Measurements from ENCODE around the gene FUOM. TPM values are rescaled to one million over a fixed set of nuclear protein-coding genes. Genes with fewer than 3 reads are reported as not detected.

The FUOM gene
- total and polyA plus RNA-seq, 2 donors (not counting 3 experiments of a cell fraction or from before 2014, with no cell fraction given) = 17.4 to 33.9 TPM

DNA sequence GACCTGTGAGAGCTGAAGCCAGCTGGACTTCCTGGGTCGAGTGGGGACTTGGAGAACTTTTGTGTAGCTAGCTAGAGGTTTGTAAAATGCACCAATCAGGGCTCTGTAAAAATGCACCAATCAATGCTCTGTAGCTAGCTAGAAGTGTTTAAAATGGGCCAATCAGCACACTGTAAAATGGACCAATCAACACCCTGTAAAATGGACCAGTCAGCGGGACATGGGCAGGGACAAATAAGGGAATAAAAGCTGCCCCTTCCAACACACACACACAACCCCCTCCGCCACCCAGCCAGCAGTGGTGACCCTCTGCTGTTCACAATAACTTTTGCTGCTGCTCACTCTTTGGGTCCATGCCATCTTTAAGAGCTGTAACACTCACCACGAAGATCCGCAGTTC, 42.0 kb downstream of the FUOM start:
- no peak for TF ChIP-seq EZH2 (IDR thresholded peaks at IDR 0.05; ENCODE audit: borderline replicate concordance, low read depth, low read length, severe bottlenecking)
- TF ChIP-seq POLR2A (IDR thresholded peaks at IDR 0.05; ENCODE audit: low read depth, low read length) = no peak
- TF ChIP-seq MAX (IDR thresholded peaks at IDR 0.05; ENCODE audit: insufficient read depth, insufficient read length) = no peak
- TF ChIP-seq POLR2AphosphoS5 (IDR thresholded peaks at IDR 0.05; ENCODE audit: insufficient read depth, low read depth, low read length) = no peak
- TF ChIP-seq FOS (IDR thresholded peaks at IDR 0.05; ENCODE audit: borderline replicate concordance, insufficient read depth, low read length) = no peak
- TF ChIP-seq GATA2 (IDR thresholded peaks at IDR 0.05; ENCODE audit: insufficient read depth, insufficient read length, low read depth, low read length) = no peak
- TF ChIP-seq, protein P1, sequence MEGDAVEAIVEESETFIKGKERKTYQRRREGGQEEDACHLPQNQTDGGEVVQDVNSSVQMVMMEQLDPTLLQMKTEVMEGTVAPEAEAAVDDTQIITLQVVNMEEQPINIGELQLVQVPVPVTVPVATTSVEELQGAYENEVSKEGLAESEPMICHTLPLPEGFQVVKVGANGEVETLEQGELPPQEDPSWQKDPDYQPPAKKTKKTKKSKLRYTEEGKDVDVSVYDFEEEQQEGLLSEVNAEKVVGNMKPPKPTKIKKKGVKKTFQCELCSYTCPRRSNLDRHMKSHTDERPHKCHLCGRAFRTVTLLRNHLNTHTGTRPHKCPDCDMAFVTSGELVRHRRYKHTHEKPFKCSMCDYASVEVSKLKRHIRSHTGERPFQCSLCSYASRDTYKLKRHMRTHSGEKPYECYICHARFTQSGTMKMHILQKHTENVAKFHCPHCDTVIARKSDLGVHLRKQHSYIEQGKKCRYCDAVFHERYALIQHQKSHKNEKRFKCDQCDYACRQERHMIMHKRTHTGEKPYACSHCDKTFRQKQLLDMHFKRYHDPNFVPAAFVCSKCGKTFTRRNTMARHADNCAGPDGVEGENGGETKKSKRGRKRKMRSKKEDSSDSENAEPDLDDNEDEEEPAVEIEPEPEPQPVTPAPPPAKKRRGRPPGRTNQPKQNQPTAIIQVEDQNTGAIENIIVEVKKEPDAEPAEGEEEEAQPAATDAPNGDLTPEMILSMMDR (IDR thresholded peaks at IDR 0.05; ENCODE audit: extremely low read depth in 1 of 2, insufficient read depth in 1 of 2, low read depth in 1 of 2, low read length in 2 of 2) = no peak
- no peak for TF ChIP-seq JUN (IDR thresholded peaks at IDR 0.05; ENCODE audit: borderline replicate concordance, insufficient read depth, insufficient read length, low read depth)
- no peak overlapping the region for H2AFZ ChIP-seq (ENCODE audit: low read depth, low read length)
- no peaks in the 10 kb centered on the region for H3K4me1 ChIP-seq (ENCODE audit: control insufficient read depth, extremely low read depth, insufficient read depth, low read length)
- no peaks in the 10 kb centered on the region for H3K9me3 ChIP-seq (replicated peaks; ENCODE audit: control insufficient read depth, insufficient read depth, low read length)
- no peaks in the 10 kb centered on the region for H4K20me1 ChIP-seq (replicated peaks; ENCODE audit: control insufficient read depth, extremely low read depth, insufficient read depth, low read length)
- no peak overlapping the region for H3K4me3 ChIP-seq (replicated peaks in 1 of 3; ENCODE audit: insufficient read depth in 1 of 3, low read depth in 1 of 3, low read length in 3 of 3)
- dilution Hi-C loops (cut with MboI; ENCODE audit: extremely low pct_ligation_motif_present, low sequenced_read_pairs) = no loop called here
- POLR2A ChIA-PET = no interaction called here
- peaks cover 0 to 5% of the 10 kb centered on the region in 2 experiments for H3K36me3 ChIP-seq (ENCODE audit: control insufficient read depth in 2 of 2, extremely low read depth in 1 of 2, insufficient read depth in 2 of 2, low read length in 2 of 2)
- intact Hi-C loops (cut with micrococcal nuclease) = loop anchor here (5.0 kb wide), 1 partner anchor 414 kb away; no protein-coding TSS in a partner anchor
- DNase-seq (ENCODE audit: low read depth, low spot score) (no peak), FAIRE-seq (no peak)
- no peaks in the 10 kb centered on the region for H3K9me1 ChIP-seq (replicated peaks; ENCODE audit: control insufficient read depth, extremely low read depth, insufficient read depth, low read length)
- no peak overlapping the region for H3K4me2 ChIP-seq (ENCODE audit: insufficient read depth, low read length)
- H3K9ac ChIP-seq (replicated peaks; ENCODE audit: extremely low read depth, insufficient read depth, low read length) = no peak overlapping the region
- no TSS peak for BruUV-seq (replicated peaks)
- no peak overlapping the region for H3K27ac ChIP-seq (ENCODE audit: insufficient read depth, low read depth, low read length)
- CTCF ChIA-PET = interaction anchor here (0.9 to 3.6 kb wide), 3 partner anchors 9 to 661 kb away, joined by 3 to 13 read pairs (median 7); no protein-coding TSS in a partner anchor
- peaks cover 0 to 3% of the 10 kb centered on the region in 2 experiments for H3K27me3 ChIP-seq (ENCODE audit: control insufficient read depth in 2 of 2, insufficient read depth in 2 of 2, low read length in 2 of 2)
- no peaks in the 10 kb centered on the region for H3K79me2 ChIP-seq (ENCODE audit: control insufficient read depth, insufficient read depth, low read length)

All from endothelial cell of umbilical vein (primary cell).